ENCODE measurements around the gene SCYGR2. TPM values are rescaled to one million over a fixed set of nuclear protein-coding genes. Genes with fewer than 3 reads are reported as not detected.

The SCYGR2 gene
- total RNA-seq, 2 donors from 2014 or later, result not detected

- Mint-ChIP-seq H3K4me3 (no peak overlapping the region), H3K36me3 (ENCODE audit: low read depth) (peaks cover 3% of the 10 kb centered on the region), H3K27me3 (ENCODE audit: insufficient read depth) (no peaks in the 10 kb centered on the region), H3K9me3 (no peaks in the 10 kb centered on the region), H3K4me1 (no peaks in the 10 kb centered on the region), H3K27ac (no peak overlapping the region)
- H3K27me3 ChIP-seq (ENCODE audit: control insufficient read depth, insufficient read depth, low read length, poor library complexity, severe bottlenecking), result no peaks in the 10 kb centered on the region
- H3K4me3 ChIP-seq (ENCODE audit: low read length), result no peak overlapping the region
- WGBS, 2 experiments (ENCODE audit: insufficient coverage in 1 of 2, insufficient read length in 1 of 2), result 97 to 100% methylated on average over 1 of the region's 1 CpG
- H3K9ac ChIP-seq (ENCODE audit: extremely low read depth, low read length, poor library complexity, severe bottlenecking), result no peak overlapping the region
- no peak for TF ChIP-seq CTCF (conservative IDR thresholded peaks at IDR 0.05)
- H3K27ac ChIP-seq (ENCODE audit: low read depth, low read length), result no peak overlapping the region
- H3K36me3 ChIP-seq (ENCODE audit: control insufficient read depth, insufficient read depth, low read length), result peaks cover 7% of the 10 kb centered on the region
- H3K9me3 ChIP-seq (ENCODE audit: control insufficient read depth, low read length), result no peaks in the 10 kb centered on the region
- DNase-seq, result no peak
- H3K4me1 ChIP-seq (ENCODE audit: control insufficient read depth, insufficient read depth, low read length), result no peaks in the 10 kb centered on the region
Measured at GRCh38 chr2:227565080-227565479, 33.6 kb upstream of the SCYGR2 start.

GRCh38 chr2:227566012-227566411, 32.7 kb upstream of the SCYGR2 start:
- no peak overlapping the region for H3K9ac ChIP-seq (ENCODE audit: extremely low read depth, low read length, poor library complexity, severe bottlenecking)
- DNase-seq, result no peak
- no peak for TF ChIP-seq CTCF (conservative IDR thresholded peaks at IDR 0.05)
- H3K9me3 Mint-ChIP-seq, result no peaks in the 10 kb centered on the region
- H3K27ac ChIP-seq (ENCODE audit: low read depth, low read length), result no peak overlapping the region
- WGBS, 2 experiments (ENCODE audit: insufficient coverage in 1 of 2, insufficient read length in 1 of 2), result 50 to 79% methylated on average over 1 to 3 of the region's 3 CpGs
- H3K36me3 Mint-ChIP-seq (ENCODE audit: low read depth), result peaks cover 3% of the 10 kb centered on the region
- H3K27me3 Mint-ChIP-seq (ENCODE audit: insufficient read depth), result no peaks in the 10 kb centered on the region
- H3K36me3 ChIP-seq (ENCODE audit: control insufficient read depth, insufficient read depth, low read length), result peaks cover 7% of the 10 kb centered on the region
- H3K4me3 Mint-ChIP-seq, result no peak overlapping the region
- H3K9me3 ChIP-seq (ENCODE audit: control insufficient read depth, low read length), result no peaks in the 10 kb centered on the region
- peak overlapping the region; percentile 6 for H3K27ac Mint-ChIP-seq
- H3K4me1 Mint-ChIP-seq, result no peaks in the 10 kb centered on the region
- no peaks in the 10 kb centered on the region for H3K4me1 ChIP-seq (ENCODE audit: control insufficient read depth, insufficient read depth, low read length)
- H3K4me3 ChIP-seq (ENCODE audit: low read length), result no peak overlapping the region
- H3K27me3 ChIP-seq (ENCODE audit: control insufficient read depth, insufficient read depth, low read length, poor library complexity, severe bottlenecking), result no peaks in the 10 kb centered on the region

- no peaks in the 10 kb centered on the region for H3K9me3 Mint-ChIP-seq
- Histone ChIP-seq H3K27ac (ENCODE audit: low read depth, low read length) (no peak overlapping the region), H3K9me3 (ENCODE audit: control insufficient read depth, low read length) (no peaks in the 10 kb centered on the region), H3K4me1 (ENCODE audit: control insufficient read depth, insufficient read depth, low read length) (no peaks in the 10 kb centered on the region), H3K36me3 (ENCODE audit: control insufficient read depth, insufficient read depth, low read length) (no peaks in the 10 kb centered on the region), H3K4me3 (ENCODE audit: low read length) (no peak overlapping the region), H3K27me3 (ENCODE audit: control insufficient read depth, insufficient read depth, low read length, poor library complexity, severe bottlenecking) (no peaks in the 10 kb centered on the region), H3K9ac (ENCODE audit: extremely low read depth, low read length, poor library complexity, severe bottlenecking) (no peak overlapping the region)
- H3K4me1 Mint-ChIP-seq, result no peaks in the 10 kb centered on the region
- TF ChIP-seq CTCF (conservative IDR thresholded peaks at IDR 0.05), result no peak
- H3K27me3 Mint-ChIP-seq (ENCODE audit: insufficient read depth), result no peaks in the 10 kb centered on the region
- no peak overlapping the region for H3K4me3 Mint-ChIP-seq
- no peak overlapping the region for H3K27ac Mint-ChIP-seq
- 95 to 100% methylated on average over 1 to 2 of the region's 2 CpGs for WGBS, 2 experiments (ENCODE audit: insufficient coverage in 1 of 2, insufficient read length in 1 of 2)
- no peaks in the 10 kb centered on the region for H3K36me3 Mint-ChIP-seq (ENCODE audit: low read depth)
- DNase-seq, result no peak
Measured at GRCh38 chr2:227568852-227569169, 29.9 kb upstream of the SCYGR2 start.

All from endodermal cell (in vitro differentiated cells).